Mammary epithelial cell (primary cell): ENCODE results near the gene ABI3BP.

Source experiments
- CTCF ChIP-seq, 2 donors: IDR thresholded peaks in 1 of 2; conservative IDR thresholded peaks in 1 of 2; 2 replicates each; pipeline ENCODE4 v1.5.1; 2011 to 2012; ENCODE audit warnings: inconsistent platforms in 2 of 2, low read length in 2 of 2, mild to moderate bottlenecking in 2 of 2, control low read depth in 1 of 2, low read depth in 1 of 2; ENCODE audit not compliant: insufficient read depth in 1 of 2; ENCODE audit errors: extremely low read depth in 1 of 2
- EZH2 ChIP-seq: IDR thresholded peaks from 2 replicates; pipeline ENCODE4 v1.6.1; 2012; ENCODE audit warnings: low read length, inconsistent platforms, borderline replicate concordance

DNA sequence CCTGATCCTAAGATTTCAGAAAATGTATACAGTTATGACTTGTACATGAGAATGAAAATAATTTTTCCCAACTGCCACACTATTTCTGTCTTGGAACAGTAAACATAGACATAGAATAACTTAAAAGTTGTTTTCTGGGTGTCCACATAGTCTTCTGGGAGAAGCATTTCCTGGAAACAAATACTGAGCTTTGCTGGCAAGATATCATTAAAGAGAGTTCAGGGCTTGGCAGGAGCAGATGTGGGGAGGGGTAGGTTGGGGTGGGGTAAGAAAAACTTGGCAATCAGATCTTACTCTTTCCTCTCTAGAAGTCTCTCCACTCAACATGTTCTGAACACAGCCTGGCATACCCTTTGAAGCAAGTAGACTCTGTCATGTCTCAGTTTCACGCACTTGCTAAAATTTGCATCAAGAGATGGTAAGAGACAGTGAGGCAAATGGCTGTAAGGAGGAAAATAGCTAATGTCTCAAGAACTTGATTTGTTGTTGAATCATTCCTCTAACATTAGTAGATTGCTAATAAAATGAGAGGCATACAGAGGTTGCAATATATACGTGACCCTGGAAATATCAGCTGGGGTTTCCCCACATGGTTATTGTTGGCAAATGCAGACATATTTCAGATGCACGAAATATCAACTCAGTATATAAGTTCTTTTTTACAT is 27.3 kb upstream of the ABI3BP start:
- TF ChIP-seq CTCF (conservative IDR thresholded peaks at IDR 0.05 in 1 of 2, IDR thresholded peaks at IDR 0.05 in 1 of 2; ENCODE audit: extremely low read depth in 1 of 2, insufficient read depth in 1 of 2, low read depth in 1 of 2, low read length in 2 of 2), result no peak
- TF ChIP-seq EZH2, result no peak
